ENCODE measurements around the gene OPN3. TPM values are rescaled to one million over a fixed set of nuclear protein-coding genes. Genes with fewer than 3 reads are reported as not detected.

Gene OPN3
- total and polyA plus RNA-seq, 2 donors (not counting 3 experiments of a cell fraction or from before 2014, with no cell fraction given) = 16.1 to 23.9 TPM

GRCh38 chr1:241611063-241611462 lies 29.1 kb downstream of the OPN3 start:
- no peak overlapping the region for H3K27ac ChIP-seq (ENCODE audit: insufficient read depth, low read depth, low read length)
- intact Hi-C loops (cut with micrococcal nuclease) = loop anchor here (1.0 kb wide), 6 partner anchors 16 to 406 kb away; partner anchors contain the start of gene EXO1
- no peak overlapping the region for H2AFZ ChIP-seq (ENCODE audit: low read depth, low read length)
- BruUV-seq (replicated peaks) = no TSS peak
- dilution Hi-C loops (cut with MboI; ENCODE audit: extremely low pct_ligation_motif_present, low sequenced_read_pairs) = no loop called here
- no peaks in the 10 kb centered on the region for H3K36me3 ChIP-seq (ENCODE audit: control insufficient read depth in 2 of 2, extremely low read depth in 1 of 2, insufficient read depth in 2 of 2, low read length in 2 of 2)
- H3K9ac ChIP-seq (replicated peaks; ENCODE audit: extremely low read depth, insufficient read depth, low read length) = no peak overlapping the region
- no peak overlapping the region for H3K4me3 ChIP-seq (replicated peaks in 1 of 3; ENCODE audit: insufficient read depth in 1 of 3, low read depth in 1 of 3, low read length in 3 of 3)
- DNase-seq (ENCODE audit: low read depth, low spot score) (peak; percentile 74), FAIRE-seq (no peak)
- ChIA-PET CTCF (interaction anchor here (0.5 to 5.8 kb wide), 43 partner anchors 9 to 879 kb away, joined by 3 to 106 read pairs (median 5); partner anchors contain the start of genes CHML, EXO1, FH and MAP1LC3C), POLR2A (no interaction called here)
- TF ChIP-seq POLR2AphosphoS5 (IDR thresholded peaks at IDR 0.05; ENCODE audit: insufficient read depth, low read depth, low read length) (no peak), CTCF (IDR thresholded peaks at IDR 0.05; ENCODE audit: extremely low read depth in 1 of 2, insufficient read depth in 1 of 2, low read depth in 1 of 2, low read length in 2 of 2) (peak; percentile 38 to 47)
- no peaks in the 10 kb centered on the region for H3K79me2 ChIP-seq (ENCODE audit: control insufficient read depth, insufficient read depth, low read length)
- no peaks in the 10 kb centered on the region for H3K27me3 ChIP-seq (ENCODE audit: control insufficient read depth in 2 of 2, insufficient read depth in 2 of 2, low read length in 2 of 2)
- H3K4me1 ChIP-seq (ENCODE audit: control insufficient read depth, extremely low read depth, insufficient read depth, low read length) = peaks cover 44% of the 10 kb centered on the region
- H3K9me3 ChIP-seq (replicated peaks; ENCODE audit: control insufficient read depth, insufficient read depth, low read length) = no peaks in the 10 kb centered on the region
- H4K20me1 ChIP-seq (replicated peaks; ENCODE audit: control insufficient read depth, extremely low read depth, insufficient read depth, low read length) = no peaks in the 10 kb centered on the region
- H3K9me1 ChIP-seq (replicated peaks; ENCODE audit: control insufficient read depth, extremely low read depth, insufficient read depth, low read length) = no peaks in the 10 kb centered on the region
- no peak overlapping the region for H3K4me2 ChIP-seq (ENCODE audit: insufficient read depth, low read length)

DNA sequence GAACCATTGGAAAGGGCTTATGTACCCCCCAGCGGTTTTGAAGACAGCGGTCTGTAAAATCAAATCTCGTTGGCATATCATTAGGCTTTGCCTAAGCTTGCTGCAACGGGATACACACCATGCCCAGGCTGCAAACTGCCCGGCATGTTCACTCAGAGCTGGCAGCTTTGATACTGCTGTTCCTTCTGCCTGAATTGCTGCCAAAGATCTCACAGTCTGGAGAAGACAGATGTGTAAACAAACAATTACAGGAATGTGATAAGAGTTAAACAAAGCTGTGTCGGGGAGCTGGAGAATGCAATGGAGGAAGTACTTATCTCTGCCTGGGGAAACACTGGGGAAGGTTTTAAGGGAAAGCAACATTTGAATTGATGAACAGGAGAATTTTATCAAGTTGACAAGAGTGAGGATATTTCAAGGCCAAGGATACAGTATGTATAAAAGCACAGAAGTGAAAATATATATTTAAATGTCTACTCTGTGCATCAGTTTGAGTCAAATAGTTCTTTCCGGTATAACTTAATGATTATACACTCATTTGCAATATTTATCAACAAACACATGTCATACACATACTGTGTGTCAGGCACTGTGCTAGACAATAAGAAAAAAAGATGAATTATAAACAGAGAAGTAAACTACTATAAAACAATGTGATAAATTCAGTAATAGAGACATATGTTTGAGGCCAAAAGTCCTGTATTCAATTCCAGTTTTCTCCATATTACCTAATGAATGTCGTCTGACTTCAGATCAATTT lies 29.9 kb downstream of the OPN3 start:
- H3K27me3 ChIP-seq (ENCODE audit: control insufficient read depth in 2 of 2, insufficient read depth in 2 of 2, low read length in 2 of 2) = no peaks in the 10 kb centered on the region
- no peak overlapping the region for H3K27ac ChIP-seq (ENCODE audit: insufficient read depth, low read depth, low read length)
- no peaks in the 10 kb centered on the region for H3K36me3 ChIP-seq (ENCODE audit: control insufficient read depth in 2 of 2, extremely low read depth in 1 of 2, insufficient read depth in 2 of 2, low read length in 2 of 2)
- H3K9me1 ChIP-seq (replicated peaks; ENCODE audit: control insufficient read depth, extremely low read depth, insufficient read depth, low read length) = no peaks in the 10 kb centered on the region
- CTCF ChIA-PET = interaction anchor here (0.5 to 5.8 kb wide), 38 partner anchors 8 to 878 kb away, joined by 3 to 106 read pairs (median 6); partner anchors contain the start of genes CHML, EXO1, FH and MAP1LC3C
- no peaks in the 10 kb centered on the region for H3K79me2 ChIP-seq (ENCODE audit: control insufficient read depth, insufficient read depth, low read length)
- POLR2A ChIA-PET = no interaction called here
- BruUV-seq (replicated peaks) = no TSS peak
- dilution Hi-C loops (cut with MboI; ENCODE audit: extremely low pct_ligation_motif_present, low sequenced_read_pairs) = no loop called here
- intact Hi-C loops (cut with micrococcal nuclease) = loop anchor here (1.0 kb wide), 2 partner anchors 79 to 286 kb away; no protein-coding TSS in a partner anchor
- no peaks in the 10 kb centered on the region for H4K20me1 ChIP-seq (replicated peaks; ENCODE audit: control insufficient read depth, extremely low read depth, insufficient read depth, low read length)
- no peak overlapping the region for H3K9ac ChIP-seq (replicated peaks; ENCODE audit: extremely low read depth, insufficient read depth, low read length)
- peak; percentile 38 for TF ChIP-seq POLR2AphosphoS5 (IDR thresholded peaks at IDR 0.05; ENCODE audit: insufficient read depth, low read depth, low read length)
- TF ChIP-seq GATA2 (IDR thresholded peaks at IDR 0.05; ENCODE audit: insufficient read depth, insufficient read length, low read depth, low read length) = peak; percentile 81
- no peak for TF ChIP-seq EZH2 (IDR thresholded peaks at IDR 0.05; ENCODE audit: borderline replicate concordance, low read depth, low read length, severe bottlenecking)
- TF ChIP-seq, protein P1, sequence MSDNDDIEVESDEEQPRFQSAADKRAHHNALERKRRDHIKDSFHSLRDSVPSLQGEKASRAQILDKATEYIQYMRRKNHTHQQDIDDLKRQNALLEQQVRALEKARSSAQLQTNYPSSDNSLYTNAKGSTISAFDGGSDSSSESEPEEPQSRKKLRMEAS (IDR thresholded peaks at IDR 0.05; ENCODE audit: insufficient read depth, insufficient read length) = no peak
- no peak for TF ChIP-seq CTCF (IDR thresholded peaks at IDR 0.05; ENCODE audit: extremely low read depth in 1 of 2, insufficient read depth in 1 of 2, low read depth in 1 of 2, low read length in 2 of 2)
- no peak for TF ChIP-seq POLR2A (IDR thresholded peaks at IDR 0.05; ENCODE audit: low read depth, low read length)
- TF ChIP-seq JUN (IDR thresholded peaks at IDR 0.05; ENCODE audit: borderline replicate concordance, insufficient read depth, insufficient read length, low read depth) = no peak
- no peak for TF ChIP-seq FOS (IDR thresholded peaks at IDR 0.05; ENCODE audit: borderline replicate concordance, insufficient read depth, low read length)
- no peak for TF ChIP-seq MYC (IDR thresholded peaks at IDR 0.05; ENCODE audit: low read depth, low read length)
- H2AFZ ChIP-seq (ENCODE audit: low read depth, low read length) = no peak overlapping the region
- FAIRE-seq (peak; percentile 47), DNase-seq (ENCODE audit: low read depth, low spot score) (peak; percentile 78)
- H3K4me3 ChIP-seq (replicated peaks in 1 of 3; ENCODE audit: insufficient read depth in 1 of 3, low read depth in 1 of 3, low read length in 3 of 3) = no peak overlapping the region
- peak overlapping the region; percentile 14 for H3K4me2 ChIP-seq (ENCODE audit: insufficient read depth, low read length)
- H3K4me1 ChIP-seq (ENCODE audit: control insufficient read depth, extremely low read depth, insufficient read depth, low read length) = peaks cover 44% of the 10 kb centered on the region
- no peaks in the 10 kb centered on the region for H3K9me3 ChIP-seq (replicated peaks; ENCODE audit: control insufficient read depth, insufficient read depth, low read length)
